NCI-H526 (cell line): Measurements from ENCODE around the gene LDHAL6B.

Experiments
- DNase-seq, 2 experiments: peaks; one replicate each; lab custom pipeline; 2025; lab: John Stamatoyannopoulos, UW

LDHAL6B gene

GRCh38 chr15:59177317-59177660, 29.4 kb upstream of the LDHAL6B start:
- no peak for DNase-seq

- no peak for DNase-seq
Measured at GRCh38 chr15:59178151-59178695, 28.4 kb upstream of the LDHAL6B start.

- no peak for DNase-seq
Measured at GRCh38 chr15:59179717-59180116, 26.9 kb upstream of the LDHAL6B start.

- no peak for DNase-seq
Measured at GRCh38 chr15:59180945-59181600, 25.6 kb upstream of the LDHAL6B start.

- no peak for DNase-seq
Measured at GRCh38 chr15:59185725-59186124, 20.9 kb upstream of the LDHAL6B start.

GRCh38 chr15:59186501-59186900, 20.1 kb upstream of the LDHAL6B start:
- DNase-seq, result no peak

GRCh38 chr15:59189241-59189640, 17.4 kb upstream of the LDHAL6B start:
- no peak for DNase-seq

- no peak for DNase-seq
Measured at GRCh38 chr15:59190291-59190690, 16.4 kb upstream of the LDHAL6B start.

- DNase-seq, result no peak
Measured at GRCh38 chr15:59191855-59192237, 14.8 kb upstream of the LDHAL6B start.

GRCh38 chr15:59194639-59195325, 11.9 kb upstream of the LDHAL6B start:
- no peak for DNase-seq

- DNase-seq, result no peak
Measured at GRCh38 chr15:59196416-59196815, 10.2 kb upstream of the LDHAL6B start.

- DNase-seq, result no peak
Measured at GRCh38 chr15:59197454-59197853, 9.2 kb upstream of the LDHAL6B start.

- no peak for DNase-seq
Measured at GRCh38 chr15:59199626-59200465, 6.8 kb upstream of the LDHAL6B start.

GRCh38 chr15:59200560-59200959, 6.1 kb upstream of the LDHAL6B start:
- DNase-seq, result no peak

- DNase-seq, result no peak
Measured at GRCh38 chr15:59203008-59203407, 3.6 kb upstream of the LDHAL6B start.

GRCh38 chr15:59203657-59204056, 3.0 kb upstream of the LDHAL6B start:
- DNase-seq, result no peak

GRCh38 chr15:59205839-59206622, 612 bp upstream of the LDHAL6B start:
- no peak for DNase-seq

GRCh38 chr15:59208613-59209249, 2.1 kb downstream of the LDHAL6B start:
- DNase-seq, result no peak

- no peak for DNase-seq
Measured at GRCh38 chr15:59210186-59210585, 3.5 kb downstream of the LDHAL6B start.

GRCh38 chr15:59216911-59217310, 10.3 kb downstream of the LDHAL6B start:
- no peak for DNase-seq

GRCh38 chr15:59217876-59218498, 11.3 kb downstream of the LDHAL6B start:
- DNase-seq, result no peak
